GM18951 (cell line): ENCODE results near the gene DLG2.

Experiments used
- POLR2A ChIP-seq: IDR thresholded peaks from 4 replicates; pipeline ENCODE4 v1.6.1; 2011; ENCODE audit warnings: mild to moderate bottlenecking; ENCODE audit not compliant: insufficient read length, insufficient read depth; ENCODE audit errors: extremely low read depth
- in situ Hi-C: fragments of 300-500 bp; cut with MboI; formaldehyde crosslinking; loops from one replicate; pipeline ENCODE4 v1.12.0; 2022; ENCODE audit warnings: low sequenced_read_pairs, mixed read lengths, inconsistent platforms; ENCODE audit not compliant: unreplicated experiment

DLG2 gene

DNA sequence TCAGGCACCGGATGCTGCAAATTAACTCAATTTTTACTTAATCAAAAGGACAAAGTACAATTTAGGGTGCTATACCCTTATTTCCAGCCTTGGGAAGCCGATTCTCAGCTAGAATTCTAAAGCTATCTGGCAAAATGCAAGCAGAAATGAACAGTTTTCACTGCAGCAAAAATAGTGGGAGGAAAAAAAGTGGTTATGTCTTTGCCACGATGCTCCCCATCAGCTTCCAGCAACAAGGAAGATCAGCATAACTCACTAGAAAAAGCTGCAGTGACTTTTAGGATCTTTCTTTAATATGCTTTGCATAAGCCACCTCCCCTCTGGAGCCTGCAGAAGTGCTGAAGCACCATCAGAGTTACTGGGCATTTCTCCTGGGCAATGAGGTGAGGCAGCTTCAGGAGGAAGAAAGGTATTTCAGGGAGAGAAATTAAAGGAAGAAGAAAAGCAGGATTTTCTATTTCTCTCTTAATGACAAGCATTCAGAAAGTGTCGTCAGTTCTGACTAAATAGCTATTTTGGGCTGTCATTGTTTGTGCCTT, 702.9 kb downstream of the DLG2 start:
- in situ Hi-C loops = no loop called here

DNA sequence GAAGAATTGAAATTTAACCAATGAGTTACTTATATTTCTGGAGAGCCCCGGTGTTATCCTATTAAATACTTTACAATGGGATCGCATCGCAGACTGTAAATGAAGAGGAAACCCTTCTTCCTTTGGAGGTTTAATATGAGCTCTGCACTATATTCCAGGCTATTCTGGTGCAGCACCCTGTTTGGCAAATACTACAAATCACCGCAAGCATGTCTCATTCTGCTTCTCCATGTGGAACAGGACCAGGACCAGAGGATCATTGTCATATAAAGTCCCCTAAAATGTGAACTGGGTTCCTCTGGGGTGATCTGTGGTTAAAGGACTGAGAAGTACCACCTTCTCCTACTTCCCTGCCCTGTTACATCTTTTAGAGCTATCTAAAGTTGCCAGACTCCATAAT, 703.7 kb downstream of the DLG2 start:
- in situ Hi-C loops = no loop called here
- no peak for TF ChIP-seq POLR2A

More for the DNA sequence above, 702.9 kb downstream of the DLG2 start:
- TF ChIP-seq POLR2A = no peak

DNA sequence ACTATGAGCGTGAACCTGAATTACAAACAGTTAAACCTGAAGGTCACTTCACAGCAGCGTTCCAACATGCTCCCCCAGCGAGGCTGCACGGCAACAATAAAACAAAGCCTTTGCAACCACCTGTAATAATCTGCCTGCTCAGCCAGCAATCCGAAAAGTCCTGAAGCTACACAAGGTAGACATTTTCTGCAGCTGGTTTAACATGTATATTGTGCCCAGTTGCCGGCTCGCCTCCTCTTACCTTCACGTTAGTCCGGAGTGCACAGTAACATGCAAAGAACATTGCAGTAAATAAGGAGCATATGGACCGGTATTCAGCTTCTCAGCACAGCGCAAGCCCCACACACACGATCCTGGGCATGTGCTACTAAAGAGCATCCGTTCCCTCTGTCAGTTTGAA, 704.3 kb downstream of the DLG2 start:
- in situ Hi-C loops = no loop called here
- TF ChIP-seq POLR2A = no peak

DNA sequence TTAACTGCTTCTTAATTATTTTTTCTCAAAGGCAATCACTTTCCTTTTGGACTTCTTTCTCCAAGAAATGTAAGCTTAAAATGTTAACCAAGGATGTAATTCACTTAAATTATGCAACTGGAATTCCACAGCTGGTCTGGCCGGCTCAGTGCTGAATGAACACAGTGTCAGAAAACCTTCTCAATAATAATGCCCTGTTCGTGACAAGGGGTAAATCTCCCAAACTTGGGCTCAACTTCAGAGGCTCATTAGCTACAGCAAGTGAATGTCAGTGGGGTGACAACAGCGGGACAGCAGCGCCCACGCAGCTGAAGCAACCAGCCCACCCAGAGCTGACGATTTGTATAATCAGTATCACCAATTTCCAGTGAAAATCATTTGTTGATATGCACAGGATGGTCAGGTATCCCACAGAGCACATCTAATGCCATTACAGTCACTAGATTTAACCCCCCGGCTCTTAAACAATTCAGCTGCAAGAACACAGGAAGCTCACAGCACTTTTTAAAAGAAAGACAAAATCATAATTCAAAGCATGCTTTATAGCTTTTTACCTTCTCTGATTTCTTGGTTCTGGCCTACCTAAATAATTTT, 704.8 kb downstream of the DLG2 start:
- in situ Hi-C loops = no loop called here
- no peak for TF ChIP-seq POLR2A

DNA sequence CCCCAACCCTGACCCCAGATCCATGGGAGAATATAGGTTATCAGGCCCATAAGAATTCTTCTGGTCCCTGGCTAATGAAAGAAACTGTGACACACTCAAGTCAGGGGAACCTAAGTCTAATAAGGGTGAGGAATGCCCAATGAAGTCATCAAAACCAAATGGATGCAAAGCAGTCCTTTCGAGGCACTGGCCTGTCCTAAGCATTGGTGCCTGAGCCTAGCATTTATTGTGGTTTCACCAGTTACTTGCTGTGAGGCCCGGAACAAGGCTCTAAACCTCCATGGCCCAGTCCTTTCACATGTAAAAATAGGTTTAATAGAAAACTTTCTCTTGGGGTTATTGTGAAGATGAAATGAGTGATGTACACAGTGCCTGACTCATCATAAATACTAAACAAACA, 712.6 kb downstream of the DLG2 start:
- TF ChIP-seq POLR2A = no peak
- in situ Hi-C loops = no loop called here

DNA sequence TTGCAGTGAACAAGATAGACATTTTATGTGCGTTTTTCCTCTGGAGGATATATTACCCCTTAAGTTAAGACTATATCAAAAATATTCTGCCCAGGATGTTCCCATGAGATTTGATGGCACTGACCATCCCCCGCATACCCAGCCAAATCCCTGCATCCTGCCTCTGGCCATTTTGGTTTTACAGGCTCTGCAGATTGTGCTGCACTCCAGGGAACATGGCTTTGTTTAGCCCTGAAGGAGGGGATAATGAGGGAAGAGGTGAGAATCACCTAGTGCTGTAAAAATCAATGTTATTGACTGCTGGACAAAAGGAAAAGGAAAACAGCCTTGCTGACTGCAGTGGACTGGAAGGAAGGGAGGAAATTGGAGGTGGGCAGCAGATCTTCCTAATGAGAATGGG, 717.4 kb downstream of the DLG2 start:
- in situ Hi-C loops = no loop called here
- TF ChIP-seq POLR2A = no peak

DNA sequence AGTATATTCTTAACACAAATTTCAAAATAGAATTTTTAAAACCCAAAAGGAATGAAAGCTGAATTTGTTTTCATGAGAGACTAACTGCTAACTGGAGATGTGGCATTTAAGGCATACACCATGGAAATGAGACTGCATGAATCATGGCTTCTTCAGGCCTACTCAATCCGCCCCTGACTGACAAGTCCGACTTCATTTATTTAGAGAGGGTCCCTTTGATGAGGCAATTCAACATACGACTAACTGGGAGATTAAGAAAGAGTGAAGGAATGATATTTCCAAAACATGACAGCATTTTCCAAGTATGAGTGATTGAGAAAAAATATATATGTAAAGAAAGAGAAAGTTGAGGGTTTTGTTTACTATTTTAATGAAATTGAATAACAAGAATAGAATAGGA, 720.1 kb downstream of the DLG2 start:
- in situ Hi-C loops = no loop called here
- no peak for TF ChIP-seq POLR2A

DNA sequence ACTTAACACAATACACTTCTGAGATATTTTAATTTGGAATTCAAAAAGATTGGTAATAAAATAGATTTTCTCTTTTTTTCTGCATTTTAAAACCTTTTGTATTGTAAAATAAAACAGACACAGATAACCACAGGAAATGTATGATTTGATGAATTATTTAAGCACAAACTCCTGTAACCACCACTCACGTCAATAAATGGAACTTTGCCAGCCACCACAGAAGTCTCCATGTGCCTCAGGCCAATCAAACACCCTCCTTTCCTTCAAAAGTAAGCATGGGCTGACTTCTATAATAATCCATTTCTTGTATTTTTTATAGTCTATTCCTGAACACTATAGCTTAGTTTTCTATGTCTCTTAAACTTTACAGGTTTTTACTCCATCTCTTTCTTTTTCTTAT, 721.7 kb downstream of the DLG2 start:
- TF ChIP-seq POLR2A = no peak
- in situ Hi-C loops = no loop called here

DNA sequence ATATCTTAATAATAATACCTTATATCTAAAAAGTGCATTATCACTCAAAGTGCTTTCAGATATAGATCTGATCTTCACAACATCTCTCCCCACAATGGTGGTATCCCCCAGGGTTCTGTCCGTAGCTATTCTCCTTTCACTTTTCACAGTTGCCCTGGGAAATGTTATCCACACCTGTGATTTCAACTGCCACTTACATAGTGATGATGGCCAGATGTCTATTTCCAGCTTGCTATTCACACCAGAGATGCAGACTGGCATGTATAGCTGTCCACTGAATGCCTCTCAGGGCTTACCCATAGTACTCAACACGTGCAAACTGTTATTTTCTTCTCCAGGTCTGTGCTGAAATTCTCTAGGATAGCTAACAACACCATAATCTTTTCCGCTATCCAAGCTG, 724.7 kb downstream of the DLG2 start:
- no peak for TF ChIP-seq POLR2A
- in situ Hi-C loops = no loop called here

DNA sequence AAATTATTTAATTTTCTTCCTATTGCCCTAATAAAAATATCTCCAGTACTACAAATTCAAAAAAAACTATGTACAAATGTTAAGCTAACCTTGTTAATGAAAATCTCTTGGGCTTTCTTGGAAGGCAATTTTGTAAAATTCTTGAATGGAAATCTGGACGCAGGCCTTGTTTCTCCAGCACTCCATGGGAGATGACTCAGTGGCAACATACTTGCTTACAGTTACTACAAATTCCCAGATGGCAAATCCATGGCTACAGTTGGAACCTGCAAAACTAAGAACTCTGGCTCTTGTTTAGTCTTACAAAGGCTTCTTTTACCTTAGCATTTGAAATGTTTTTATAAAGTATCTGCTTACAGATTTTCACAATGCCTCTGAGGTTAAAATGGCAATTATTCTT, 725.2 kb downstream of the DLG2 start:
- in situ Hi-C loops = no loop called here
- TF ChIP-seq POLR2A = no peak

DNA sequence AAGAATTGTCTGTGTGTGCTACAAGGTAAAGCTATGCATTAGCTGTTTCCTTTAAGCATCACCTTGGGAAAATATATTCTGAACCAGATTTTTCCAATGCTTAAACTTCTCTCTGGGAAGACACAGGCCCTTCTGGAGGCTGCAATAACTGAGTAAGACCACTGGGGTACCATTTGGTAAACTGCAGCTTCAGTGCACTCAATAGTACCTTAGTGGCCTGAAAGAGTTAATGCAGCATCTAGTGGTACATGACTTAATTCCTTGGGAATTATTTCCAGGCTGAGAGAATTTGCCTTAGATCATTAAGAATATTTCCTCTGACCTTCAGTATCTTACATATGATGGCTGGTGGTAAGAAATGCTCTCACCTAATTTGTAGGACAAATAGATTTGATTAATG, 727.4 kb downstream of the DLG2 start:
- TF ChIP-seq POLR2A = no peak
- in situ Hi-C loops = no loop called here

DNA sequence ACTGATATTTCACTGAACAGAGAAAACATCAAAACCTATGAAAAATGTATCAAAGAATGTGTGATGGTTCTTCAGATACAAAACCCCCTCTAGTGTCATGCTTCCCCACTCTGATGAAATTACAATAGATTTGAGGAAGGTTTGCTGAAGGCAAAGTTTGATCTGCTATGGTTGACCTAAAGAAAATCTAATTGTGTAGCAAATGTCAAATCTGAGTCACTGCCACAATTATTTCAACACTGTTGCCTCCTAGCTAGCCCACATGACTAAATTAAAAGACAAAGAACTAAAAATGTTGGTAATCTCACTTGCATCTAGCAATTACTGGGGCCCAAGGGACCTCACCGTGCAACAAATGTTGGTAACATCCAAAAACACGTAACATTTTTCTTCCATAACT, 728.0 kb downstream of the DLG2 start:
- TF ChIP-seq POLR2A = no peak
- in situ Hi-C loops = no loop called here

DNA sequence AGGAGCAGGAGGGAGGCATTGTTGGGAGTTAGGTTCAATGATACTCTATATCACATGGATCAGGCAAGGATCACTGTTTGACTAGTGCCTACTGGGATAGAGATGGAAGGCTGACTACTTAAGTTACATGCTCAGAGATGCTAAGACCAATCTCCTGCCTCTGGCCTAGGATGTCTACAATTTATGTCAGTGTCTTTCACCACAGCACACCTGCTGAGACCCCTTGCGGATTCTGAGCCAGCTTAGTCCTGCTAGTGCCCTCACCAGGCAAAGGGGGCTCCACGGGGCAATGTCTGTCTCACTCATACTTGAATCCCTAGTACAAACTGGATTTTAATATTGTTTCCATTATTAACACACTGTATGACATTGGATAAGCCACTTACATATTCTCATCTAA, 732.5 kb downstream of the DLG2 start:
- no peak for TF ChIP-seq POLR2A
- in situ Hi-C loops = no loop called here

DNA sequence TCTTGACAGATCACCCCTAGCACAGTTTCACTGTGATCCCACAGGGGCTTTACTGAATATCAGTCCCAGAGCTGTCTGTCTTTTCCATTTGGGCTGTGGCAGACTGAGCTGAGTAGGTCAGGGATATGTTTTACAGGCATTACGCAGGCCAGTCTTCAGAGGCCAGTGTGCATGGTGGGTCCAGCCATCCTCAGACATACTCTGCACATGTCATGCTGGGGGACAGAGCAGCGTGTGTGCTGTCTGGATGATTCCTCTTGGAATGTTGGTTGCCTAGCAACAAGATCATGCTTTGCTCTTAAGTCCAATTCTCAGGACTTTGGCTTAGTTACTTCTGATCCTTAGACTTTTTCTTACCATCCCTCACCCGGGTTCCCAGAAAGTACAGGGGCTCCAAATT, 736.5 kb downstream of the DLG2 start:
- in situ Hi-C loops = no loop called here
- TF ChIP-seq POLR2A = no peak

DNA sequence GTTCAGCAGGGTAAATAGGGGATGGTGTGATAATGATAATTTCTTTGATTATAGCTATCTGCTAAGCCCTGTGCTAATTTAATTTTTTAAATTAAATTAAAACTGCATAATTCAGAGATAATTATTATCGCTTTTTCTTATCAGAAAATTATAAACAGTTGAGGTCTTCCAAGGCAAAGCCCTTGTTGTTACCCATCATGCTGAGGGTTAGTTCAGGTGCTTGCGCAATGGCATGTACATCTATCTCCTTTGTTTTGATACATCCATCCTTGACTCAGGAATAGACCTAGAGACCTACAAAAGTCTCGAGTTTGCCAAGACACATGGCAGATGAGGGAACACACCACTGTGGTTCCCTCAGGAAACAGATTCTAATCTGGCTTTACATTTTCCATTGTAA, 737.6 kb downstream of the DLG2 start:
- no peak for TF ChIP-seq POLR2A
- in situ Hi-C loops = no loop called here
